IMR-90 (cell line): ENCODE results near the gene DHRSX. TPM values are rescaled to one million over a fixed set of nuclear protein-coding genes. Genes with fewer than 3 reads are reported as not detected.

Source experiments
- ATAC-seq: fragments of 200-7000 bp; cut with Tn5 transposase; 2 replicates; pipeline ENCODE4 v1.9.1; 2020; ENCODE audit warnings: low read depth, mild to moderate bottlenecking, moderate library complexity
- BruUV-seq: library from RNA; stranded (reverse); fragments of 400-500 nt; replicated peaks from 2 replicates; lab custom pipeline; 2021; lab: Mats Ljungman, UMichigan
- CTCF ChIA-PET: fragments of 300-600 bp; formaldehyde crosslinking; extraction: SDS; loops from one replicate; lab custom pipeline; 2021; ENCODE audit warnings: antibody characterized with exemption; lab: Yijun Ruan, JAX
- POLR2A ChIA-PET: fragments of 300-600 bp; sonication (Branson Sonifier 250); formaldehyde crosslinking; loops from one replicate; lab custom pipeline; 2022; ENCODE audit warnings: antibody characterized with exemption; ENCODE audit not compliant: unreplicated experiment; lab: Charles Lee
- DNase-seq: peaks from one replicate; pipeline ENCODE4 v3.0.0; 2013
- H2AFZ ChIP-seq: replicated peaks from 2 replicates; pipeline ENCODE3; 2013; ENCODE audit warnings: low read length, mild to moderate bottlenecking; ENCODE audit not compliant: poor library complexity
- H2AK5ac ChIP-seq: 2 replicates; pipeline ENCODE4 v1.6.1; 2013; ENCODE audit warnings: low read depth, low read length, inconsistent platforms
- H2AK9ac ChIP-seq: replicated peaks from 2 replicates; pipeline ENCODE3; 2013; ENCODE audit warnings: mild to moderate bottlenecking, low read depth, low read length, moderate library complexity; ENCODE audit not compliant: poor library complexity
- H2BK120ac ChIP-seq: 2 replicates; pipeline ENCODE4 v1.6.1; 2013; ENCODE audit warnings: low read depth, low read length, inconsistent platforms
- H2BK15ac ChIP-seq: 3 replicates; pipeline ENCODE4 v1.6.1; 2013; ENCODE audit warnings: low read depth, low read length, inconsistent platforms
- H2BK20ac ChIP-seq: 2 replicates; pipeline ENCODE4 v1.6.1; 2013; ENCODE audit warnings: low read depth, mild to moderate bottlenecking, inconsistent platforms, low read length, moderate library complexity
- H2BK5ac ChIP-seq: 2 replicates; pipeline ENCODE4 v1.6.1; 2013; ENCODE audit warnings: mild to moderate bottlenecking, low read depth, low read length, inconsistent platforms; ENCODE audit not compliant: poor library complexity, severe bottlenecking
- H3K14ac ChIP-seq: replicated peaks from 2 replicates; pipeline ENCODE4 v1.6.1; 2013; ENCODE audit warnings: low read depth, low read length, inconsistent platforms
- H3K18ac ChIP-seq: 2 replicates; pipeline ENCODE4 v1.6.1; 2013; ENCODE audit warnings: low read depth, low read length, control low read depth
- H3K23ac ChIP-seq: 2 replicates; pipeline ENCODE4 v1.6.1; 2013; ENCODE audit warnings: low read depth, low read length, inconsistent platforms
- H3K27ac ChIP-seq: 2 replicates; pipeline ENCODE4 v1.5.1; 2013; ENCODE audit warnings: mild to moderate bottlenecking, control low read depth, low read length; ENCODE audit not compliant: insufficient read depth
- H3K27me3 ChIP-seq: 2 replicates; pipeline ENCODE4 v1.6.1; 2013; ENCODE audit warnings: low read length; ENCODE audit not compliant: control insufficient read depth, insufficient read depth
- H3K36me3 ChIP-seq: 2 replicates; pipeline ENCODE4 v1.6.1; 2013; ENCODE audit warnings: low read length, mixed read lengths; ENCODE audit not compliant: control insufficient read depth, insufficient read depth
- H3K4ac ChIP-seq: 2 replicates; pipeline ENCODE4 v1.6.1; 2013; ENCODE audit warnings: low read depth, low read length, inconsistent platforms
- H3K4me1 ChIP-seq: 2 replicates; pipeline ENCODE4 v1.6.1; 2013; ENCODE audit warnings: low read length, mixed read lengths; ENCODE audit not compliant: control insufficient read depth, insufficient read depth
- H3K4me2 ChIP-seq: 2 replicates; pipeline ENCODE4 v1.6.1; 2013; ENCODE audit warnings: low read depth, mild to moderate bottlenecking, control low read depth, low read length, moderate library complexity
- H3K4me3 ChIP-seq: 2 replicates; pipeline ENCODE4 v1.5.1; 2013; ENCODE audit warnings: low read depth, mild to moderate bottlenecking, control low read depth, low read length, moderate library complexity; ENCODE audit not compliant: insufficient read depth
- H3K56ac ChIP-seq: 2 replicates; pipeline ENCODE4 v1.6.1; 2013; ENCODE audit warnings: low read length, inconsistent platforms; ENCODE audit not compliant: insufficient read depth; ENCODE audit errors: extremely low read depth
- H3K79me1 ChIP-seq, 2 experiments: 2 replicates each; pipeline ENCODE4 v1.6.1; 2013; ENCODE audit warnings: low read length in 2 of 2, inconsistent platforms in 1 of 2, low read depth in 1 of 2
- H3K9ac ChIP-seq: 2 replicates; pipeline ENCODE4 v1.6.1; 2013; ENCODE audit warnings: low read depth, low read length, control low read depth
- H3K9me1 ChIP-seq: 2 replicates; pipeline ENCODE4 v1.6.1; 2013; ENCODE audit warnings: low read length, inconsistent platforms; ENCODE audit not compliant: insufficient read depth
- H3K9me3 ChIP-seq: 2 replicates; pipeline ENCODE4 v1.6.1; 2013; ENCODE audit warnings: low read length; ENCODE audit not compliant: control insufficient read depth, insufficient read depth
- H4K20me1 ChIP-seq: 2 replicates; pipeline ENCODE4 v1.6.1; 2013; ENCODE audit warnings: low read length, inconsistent platforms; ENCODE audit not compliant: insufficient read depth
- H4K5ac ChIP-seq: 2 replicates; pipeline ENCODE4 v1.6.1; 2013; ENCODE audit warnings: mild to moderate bottlenecking, low read depth, low read length, control low read depth
- H4K8ac ChIP-seq, 2 experiments: 2 replicates each; pipeline ENCODE4 v1.6.1; 2013; ENCODE audit warnings: low read depth in 2 of 2, low read length in 2 of 2, control low read depth in 1 of 2, inconsistent platforms in 1 of 2
- H4K91ac ChIP-seq: 2 replicates; pipeline ENCODE4 v1.6.1; 2013; ENCODE audit warnings: low read depth, low read length, inconsistent platforms; ENCODE audit not compliant: insufficient read depth
- BHLHE40 ChIP-seq: fragments of 150-350 bp; IDR thresholded peaks from 2 replicates; pipeline ENCODE4 v1.6.1; 2016; ENCODE audit warnings: mild to moderate bottlenecking, low read depth, low read length
- CEBPB ChIP-seq: IDR thresholded peaks from 2 replicates; pipeline ENCODE4 v1.6.1; 2012; ENCODE audit warnings: low read depth, low read length, improper control_type of control experiment
- CHD1 ChIP-seq: IDR thresholded peaks from 2 replicates; pipeline ENCODE4 v1.6.1; 2012; ENCODE audit warnings: low read depth, low read length, improper control_type of control experiment
- MAFK ChIP-seq: IDR thresholded peaks from 2 replicates; pipeline ENCODE4 v1.6.1; 2012; ENCODE audit warnings: low read depth, low read length, improper control_type of control experiment
- MAZ ChIP-seq: IDR thresholded peaks from 2 replicates; pipeline ENCODE4 v1.6.1; 2012; ENCODE audit warnings: low read depth, mild to moderate bottlenecking, low read length, improper control_type of control experiment, moderate library complexity, borderline replicate concordance
- NFE2L2 ChIP-seq: fragments of 150-350 bp; IDR thresholded peaks from 2 replicates; pipeline ENCODE4 v1.6.1; 2016; ENCODE audit warnings: low read depth, mild to moderate bottlenecking, low read length
- POLR2A ChIP-seq: IDR thresholded peaks from 2 replicates; pipeline ENCODE4 v1.6.1; 2012; ENCODE audit warnings: mild to moderate bottlenecking, low read depth, low read length
- RCOR1 ChIP-seq: IDR thresholded peaks from 2 replicates; pipeline ENCODE4 v1.6.1; 2012; ENCODE audit warnings: mild to moderate bottlenecking, low read length, improper control_type of control experiment; ENCODE audit not compliant: insufficient replicate concordance
- WGBS, 2 experiments: methylation state at CpG; one replicate each; pipeline versions ENCODE4 v1.1.5 to v1.1.7; 2013; ENCODE audit warnings: missing lambda C conversion rate in 2 of 2; ENCODE audit not compliant: insufficient read length in 1 of 2; ENCODE audit errors: extremely low coverage in 2 of 2; 5-methylcytosine and 5-hydroxymethylcytosine counted together
- dilution Hi-C: fragments of 300-500 bp; cut with HindIII; formaldehyde crosslinking; loops from one replicate; pipeline ENCODE4 v1.14.3; 2018; ENCODE audit warnings: low sequenced_read_pairs; ENCODE audit not compliant: unreplicated experiment
- in situ Hi-C: fragments of 300-500 bp; cut with MboI; formaldehyde crosslinking; loops from 3 replicates; pipeline ENCODE4 v1.14.3; 2019; ENCODE audit warnings: low sequenced_read_pairs, inconsistent platforms, mixed read lengths
- intact Hi-C: fragments of 100-400 bp; cut with micrococcal nuclease; formaldehyde crosslinking; loops from 2 replicates; pipeline ENCODE4 v1.10.0; 2022
- polyA plus RNA-seq, 3 experiments: library from polyadenylated mRNA; depleted of rRNA; stranded (reverse); fragments of >200 nt; gene quantifications; 2 replicates each; pipeline ENCODE4 v1.2.3, GENCODE V29; 2012; ENCODE audit warnings: low replicate concordance in 1 of 3
- total RNA-seq: library from RNA; depleted of rRNA; stranded (reverse); fragments of >200 nt; gene quantifications from 2 replicates; pipeline ENCODE4 v1.2.3, GENCODE V29; 2012
- TF ChIP-seq, protein P1 (sequence below): fragments of 150-350 bp; IDR thresholded peaks from 2 replicates; pipeline ENCODE4 v1.6.1; 2017; ENCODE audit warnings: mild to moderate bottlenecking, antibody characterized with exemption, low read length, low read depth
- TF ChIP-seq, protein P2 (sequence below): conservative IDR thresholded peaks from 2 replicates; pipeline ENCODE4 v1.5.1; 2012; ENCODE audit warnings: mild to moderate bottlenecking, low read depth, low read length, improper control_type of control experiment

The DHRSX gene
- total and polyA plus RNA-seq, 2 of the 4 experiments (the other 2 are of a cell fraction), result 26.2 to 38.0 TPM

DNA sequence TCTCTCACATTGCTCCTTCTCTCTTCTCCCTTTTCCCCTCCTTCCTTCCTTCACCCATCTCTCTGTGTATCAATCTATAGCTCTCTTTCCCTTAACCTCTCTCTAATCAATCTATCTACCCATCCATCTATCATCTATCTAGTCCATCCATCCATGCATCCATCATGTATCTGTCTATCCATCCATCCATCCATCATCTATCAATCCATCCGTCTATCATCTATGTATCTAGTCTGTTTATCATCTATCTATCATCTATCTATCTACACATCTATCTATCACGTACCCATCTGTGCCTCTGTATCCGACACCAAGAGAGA is 307.5 kb downstream of the DHRSX start:
- no peaks in the 10 kb centered on the region for H3K27me3 ChIP-seq
- H4K8ac ChIP-seq, result no peak overlapping the region
- H2BK20ac ChIP-seq, result no peak overlapping the region
- H2AK9ac ChIP-seq, result no peak overlapping the region
- H4K91ac ChIP-seq, result no peak overlapping the region
- dilution Hi-C loops (no loop called here), in situ Hi-C loops (no loop called here), intact Hi-C loops (no loop called here)
- no CpG with 5 or more reads among the region's 3 CpGs for WGBS, 2 experiments
- no TSS peak for BruUV-seq
- DNase-seq (no peak), ATAC-seq (no peak)
- H3K4me3 ChIP-seq, result no peak overlapping the region
- no peak overlapping the region for H2BK15ac ChIP-seq
- H3K56ac ChIP-seq, result no peak overlapping the region
- H3K9ac ChIP-seq, result no peak overlapping the region
- H3K36me3 ChIP-seq, result no peaks in the 10 kb centered on the region
- H3K9me1 ChIP-seq, result no peaks in the 10 kb centered on the region
- H3K79me1 ChIP-seq, result no peaks in the 10 kb centered on the region
- H3K4me1 ChIP-seq, result no peaks in the 10 kb centered on the region
- no peak overlapping the region for H2BK120ac ChIP-seq
- H3K4ac ChIP-seq, result no peak overlapping the region
- no peak overlapping the region for H3K14ac ChIP-seq
- ChIA-PET CTCF (no interaction called here), POLR2A (no interaction called here)
- TF ChIP-seq POLR2A (no peak), CEBPB (no peak), NFE2L2 (no peak), MAFK (no peak), RCOR1 (no peak), BHLHE40 (no peak), CHD1 (no peak), MAZ (no peak)
- TF ChIP-seq, protein P1, sequence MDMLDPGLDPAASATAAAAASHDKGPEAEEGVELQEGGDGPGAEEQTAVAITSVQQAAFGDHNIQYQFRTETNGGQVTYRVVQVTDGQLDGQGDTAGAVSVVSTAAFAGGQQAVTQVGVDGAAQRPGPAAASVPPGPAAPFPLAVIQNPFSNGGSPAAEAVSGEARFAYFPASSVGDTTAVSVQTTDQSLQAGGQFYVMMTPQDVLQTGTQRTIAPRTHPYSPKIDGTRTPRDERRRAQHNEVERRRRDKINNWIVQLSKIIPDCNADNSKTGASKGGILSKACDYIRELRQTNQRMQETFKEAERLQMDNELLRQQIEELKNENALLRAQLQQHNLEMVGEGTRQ, result no peak
- TF ChIP-seq, protein P2, sequence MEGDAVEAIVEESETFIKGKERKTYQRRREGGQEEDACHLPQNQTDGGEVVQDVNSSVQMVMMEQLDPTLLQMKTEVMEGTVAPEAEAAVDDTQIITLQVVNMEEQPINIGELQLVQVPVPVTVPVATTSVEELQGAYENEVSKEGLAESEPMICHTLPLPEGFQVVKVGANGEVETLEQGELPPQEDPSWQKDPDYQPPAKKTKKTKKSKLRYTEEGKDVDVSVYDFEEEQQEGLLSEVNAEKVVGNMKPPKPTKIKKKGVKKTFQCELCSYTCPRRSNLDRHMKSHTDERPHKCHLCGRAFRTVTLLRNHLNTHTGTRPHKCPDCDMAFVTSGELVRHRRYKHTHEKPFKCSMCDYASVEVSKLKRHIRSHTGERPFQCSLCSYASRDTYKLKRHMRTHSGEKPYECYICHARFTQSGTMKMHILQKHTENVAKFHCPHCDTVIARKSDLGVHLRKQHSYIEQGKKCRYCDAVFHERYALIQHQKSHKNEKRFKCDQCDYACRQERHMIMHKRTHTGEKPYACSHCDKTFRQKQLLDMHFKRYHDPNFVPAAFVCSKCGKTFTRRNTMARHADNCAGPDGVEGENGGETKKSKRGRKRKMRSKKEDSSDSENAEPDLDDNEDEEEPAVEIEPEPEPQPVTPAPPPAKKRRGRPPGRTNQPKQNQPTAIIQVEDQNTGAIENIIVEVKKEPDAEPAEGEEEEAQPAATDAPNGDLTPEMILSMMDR, result no peak
- H3K4me2 ChIP-seq, result no peak overlapping the region
- H3K23ac ChIP-seq, result no peak overlapping the region
- no peak overlapping the region for H2BK5ac ChIP-seq
- H3K18ac ChIP-seq, result no peak overlapping the region
- H3K9me3 ChIP-seq, result peaks cover 5% of the 10 kb centered on the region
- H3K27ac ChIP-seq, result no peak overlapping the region
- H2AFZ ChIP-seq, result no peak overlapping the region
- H4K5ac ChIP-seq, result no peak overlapping the region
- no peaks in the 10 kb centered on the region for H4K20me1 ChIP-seq
- no peak overlapping the region for H2AK5ac ChIP-seq
